Naive thymus-derived CD8-positive, alpha-beta T cell (primary cell): ENCODE measurements around the gene SNAPC1. TPM values are rescaled to one million over a fixed set of nuclear protein-coding genes. Genes with fewer than 3 reads are reported as not detected.

ENCODE experiments used
- ATAC-seq, 2 donors: fragments of 150-1000 bp; cut with Tn5 transposase in 1 of 2; sonication (Bioruptor Pico), chemical (Tn5 transposase) in 1 of 2; 1 replicate in 1 of 2; 2 replicates in 1 of 2; pipeline ENCODE4 v1.10.0; 2021; ENCODE audit warnings: mild to moderate bottlenecking in 2 of 2, moderate library complexity in 2 of 2
- POLR2A ChIA-PET: fragments of 350-600 bp; sonication (Branson Sonifier 250); formaldehyde crosslinking; loops from one replicate; lab custom pipeline; 2021; ENCODE audit warnings: antibody characterized with exemption; lab: Charles Lee
- DNase-seq, 10 donors: peaks; one replicate each; pipeline versions ENCODE4 v3.0.0 to v3.0.0-alpha.2; 2020 to 2022
- H3K27ac Mint-ChIP-seq, 10 donors: one replicate each; pipeline ENCODE4 v1.8.0; 2020 to 2022; ENCODE audit warnings: mild to moderate bottlenecking in 10 of 10, mixed read lengths in 10 of 10, moderate library complexity in 4 of 10, inconsistent platforms in 1 of 10
- H3K27me3 Mint-ChIP-seq, 5 donors: one replicate each; pipeline ENCODE4 v1.8.0; 2021 to 2022; ENCODE audit warnings: mixed read lengths in 5 of 5
- H3K36me3 Mint-ChIP-seq, 3 donors: one replicate each; pipeline ENCODE4 v1.8.0; 2020 to 2022; ENCODE audit warnings: mixed read lengths in 3 of 3, mild to moderate bottlenecking in 2 of 3, inconsistent platforms in 1 of 3
- H3K4me1 Mint-ChIP-seq, 4 donors: one replicate each; pipeline ENCODE4 v1.8.0; 2021 to 2022; ENCODE audit warnings: mixed read lengths in 4 of 4
- H3K4me3 Mint-ChIP-seq, 10 donors: one replicate each; pipeline ENCODE4 v1.8.0; 2020 to 2022; ENCODE audit warnings: mild to moderate bottlenecking in 10 of 10, mixed read lengths in 10 of 10, moderate library complexity in 6 of 10, inconsistent platforms in 1 of 10
- H3K9me3 Mint-ChIP-seq, 9 donors: one replicate each; pipeline ENCODE4 v1.8.0; 2020 to 2022; ENCODE audit warnings: mixed read lengths in 9 of 9, mild to moderate bottlenecking in 3 of 9, inconsistent platforms in 1 of 9, moderate library complexity in 1 of 9
- polyA plus RNA-seq, 3 donors: library from polyadenylated mRNA; unstranded; fragments of 300-500 nt; fragmentation: Illumina TruSeq; gene quantifications; one replicate each; pipeline ENCODE4 v1.2.3, GENCODE V29; 2021
- total RNA-seq, 8 experiments: library from RNA in 2 of 8; stranded (reverse) in 2 of 8; gene quantifications; one replicate each; pipeline ENCODE4 v1.2.3 and lab custom pipeline; 2021 to 2026

SNAPC1 gene
- total and polyA plus RNA-seq, 5 experiments from 2014 or later = 4.0 to 5.6 (median 4.7) TPM

DNA sequence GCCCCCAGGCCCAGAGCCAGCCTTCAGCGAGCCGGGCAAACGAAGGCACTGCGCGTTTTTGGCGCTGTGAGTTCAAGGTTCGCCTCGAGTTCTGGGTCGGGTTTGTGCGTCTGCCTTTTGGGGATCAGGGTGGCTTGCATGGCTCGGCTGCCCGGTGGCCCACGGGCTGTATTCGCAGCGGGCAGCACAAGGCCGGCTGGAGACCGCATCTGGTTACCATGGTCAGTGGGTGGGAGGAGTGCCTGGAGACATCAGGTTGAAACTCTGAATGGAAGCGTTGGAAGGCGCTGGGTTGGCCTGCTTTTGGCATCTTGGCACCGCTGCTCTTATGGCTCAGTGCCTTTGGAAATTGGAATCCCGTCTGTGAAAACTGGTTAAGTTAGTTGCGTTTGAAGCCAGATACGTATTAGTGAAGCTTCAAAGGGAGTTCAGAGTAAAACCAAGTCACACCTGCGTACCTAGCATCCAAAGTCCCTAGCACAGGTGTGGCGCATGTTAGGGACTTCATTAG, 50.9 kb downstream of the SNAPC1 start:
- peaks cover 23 to 70% (median 50%) of the 10 kb centered on the region in 5 donors for H3K27me3 Mint-ChIP-seq
- ATAC-seq = no peak
- H3K4me3 Mint-ChIP-seq = peak overlapping the region; percentile 60 to 86 (median 74)
- H3K27ac Mint-ChIP-seq = no peak overlapping the region
- POLR2A ChIA-PET = interaction anchor here (0.7 to 1.5 kb wide), 2 partner anchors 51 to 1181 kb away, joined by 3 to 5 read pairs; partner anchors contain the start of gene SNAPC1
- peaks cover 0 to 6% (median 4%) of the 10 kb centered on the region in 3 donors for H3K36me3 Mint-ChIP-seq
- peaks cover 0 to 2% (median 0%) of the 10 kb centered on the region in 9 donors for H3K9me3 Mint-ChIP-seq
- no peak for DNase-seq
- peaks cover 8 to 13% (median 10%) of the 10 kb centered on the region in 4 donors for H3K4me1 Mint-ChIP-seq

DNA sequence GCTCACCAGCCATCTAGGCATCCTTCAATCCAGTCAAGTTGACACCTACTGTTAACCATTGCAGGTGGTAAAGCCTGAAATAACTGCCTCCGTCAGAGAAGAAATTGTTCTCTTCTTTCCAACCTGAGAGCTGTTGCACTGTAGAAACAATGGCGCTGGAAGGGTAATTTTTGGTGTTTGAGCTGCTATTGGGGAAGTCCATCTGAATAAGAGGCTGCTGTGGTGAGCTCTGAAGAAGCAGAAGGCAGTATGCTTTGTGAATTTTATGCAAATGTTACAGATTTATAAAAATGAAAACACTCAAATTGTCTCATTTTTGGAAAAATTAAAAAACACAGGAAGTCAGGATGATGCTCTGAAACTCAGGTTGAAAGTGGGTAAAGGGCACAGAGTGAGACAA, 60.2 kb downstream of the SNAPC1 start:
- Mint-ChIP-seq H3K36me3 (peaks cover 0 to 8% (median 7%) of the 10 kb centered on the region in 3 donors), H3K4me1 (no peaks in the 10 kb centered on the region), H3K27ac (no peak overlapping the region), H3K4me3 (no peak overlapping the region), H3K27me3 (peaks cover under 1 to 14% (median 5%) of the 10 kb centered on the region in 5 donors), H3K9me3 (peaks cover 0 to 4% (median 0%) of the 10 kb centered on the region in 9 donors)
- no peak for DNase-seq
- no peak for ATAC-seq
- POLR2A ChIA-PET = interaction anchor here (0.5 kb wide), 1 partner anchor 15 kb away, joined by 9 read pairs; no protein-coding TSS in a partner anchor

DNA sequence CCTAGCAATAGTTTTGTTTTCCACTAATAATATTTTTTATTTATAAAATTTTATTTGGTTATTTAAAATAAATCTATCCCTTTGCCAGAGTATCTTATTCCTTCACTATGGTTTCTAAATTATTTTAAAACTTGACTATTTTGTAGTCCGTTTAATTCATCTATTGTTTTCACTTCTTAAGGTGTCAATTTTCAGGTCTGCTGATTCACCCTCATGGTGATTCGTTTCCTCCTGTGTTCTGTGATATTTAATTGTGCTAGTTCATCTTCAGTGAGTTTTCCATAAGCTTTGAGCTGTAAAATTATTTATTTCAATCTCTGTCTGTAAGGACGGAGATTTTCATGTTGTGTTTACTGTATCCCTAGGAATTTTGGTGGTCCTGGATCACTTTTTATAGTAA, 70.6 kb downstream of the SNAPC1 start:
- no peak for DNase-seq
- peaks cover 0 to 1% (median 0%) of the 10 kb centered on the region in 4 donors for H3K4me1 Mint-ChIP-seq
- H3K4me3 Mint-ChIP-seq = no peak overlapping the region
- POLR2A ChIA-PET = no interaction called here
- no peak for ATAC-seq
- peaks cover 0 to 2% (median 0%) of the 10 kb centered on the region in 9 donors for H3K9me3 Mint-ChIP-seq
- no peaks in the 10 kb centered on the region for H3K36me3 Mint-ChIP-seq
- H3K27ac Mint-ChIP-seq = no peak overlapping the region
- peaks cover 0 to 1% (median 0%) of the 10 kb centered on the region in 5 donors for H3K27me3 Mint-ChIP-seq

DNA sequence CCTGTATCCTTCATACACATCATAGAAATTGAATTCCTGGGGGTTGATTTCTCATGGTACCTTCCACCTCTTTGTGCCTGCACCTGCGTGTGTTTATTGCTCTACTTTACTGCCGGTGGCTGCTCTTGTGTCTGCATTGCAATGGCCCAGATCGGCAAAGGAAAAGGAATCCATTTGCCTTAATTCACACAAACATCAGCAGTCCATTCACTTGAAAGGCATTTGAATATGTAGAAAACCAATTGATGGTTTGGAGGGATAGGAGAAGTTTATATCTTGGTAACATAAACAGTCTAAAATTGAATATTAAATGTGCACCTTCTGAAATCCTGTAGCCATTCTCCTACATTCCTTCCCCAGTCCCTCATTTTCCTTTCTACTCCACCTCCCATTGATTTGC, 74.0 kb downstream of the SNAPC1 start:
- POLR2A ChIA-PET = no interaction called here
- DNase-seq = no peak
- no peak overlapping the region for H3K4me3 Mint-ChIP-seq
- H3K27me3 Mint-ChIP-seq = peaks cover 0 to 6% (median 0%) of the 10 kb centered on the region in 5 donors
- H3K9me3 Mint-ChIP-seq = no peaks in the 10 kb centered on the region
- peaks cover 0 to 1% (median 0%) of the 10 kb centered on the region in 4 donors for H3K4me1 Mint-ChIP-seq
- no peaks in the 10 kb centered on the region for H3K36me3 Mint-ChIP-seq
- H3K27ac Mint-ChIP-seq = peak overlapping the region in 1 of 10 donors; percentile 25
- no peak for ATAC-seq

DNA sequence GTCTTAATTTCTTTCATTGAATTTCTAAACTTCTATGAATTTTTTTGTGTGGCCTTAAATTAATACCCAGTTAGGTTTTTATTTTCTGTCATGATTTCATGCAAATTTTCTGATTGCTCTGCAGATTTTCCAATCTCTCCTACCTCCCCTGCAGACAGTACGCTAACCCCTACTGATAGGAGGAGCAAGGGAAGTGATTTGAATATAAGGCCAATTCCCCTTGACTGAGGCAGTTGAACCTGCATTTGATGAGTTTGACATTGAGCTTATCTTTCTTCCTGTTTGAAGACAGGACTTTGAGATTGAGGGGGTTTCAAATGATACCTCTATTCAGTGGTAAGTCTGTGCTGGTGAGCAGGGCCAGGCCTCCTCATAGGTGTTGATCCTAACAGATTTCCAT, 74.6 kb downstream of the SNAPC1 start:
- H3K27ac Mint-ChIP-seq = no peak overlapping the region
- H3K36me3 Mint-ChIP-seq = no peaks in the 10 kb centered on the region
- DNase-seq = no peak
- ATAC-seq = no peak
- H3K4me3 Mint-ChIP-seq = no peak overlapping the region
- H3K27me3 Mint-ChIP-seq = peaks cover 0 to 10% (median 0%) of the 10 kb centered on the region in 5 donors
- POLR2A ChIA-PET = interaction anchor here (0.7 to 0.9 kb wide), 4 partner anchors 15 to 538 kb away, joined by 5 to 9 read pairs (median 6); no protein-coding TSS in a partner anchor
- H3K9me3 Mint-ChIP-seq = no peaks in the 10 kb centered on the region
- peaks cover 0 to 1% (median 0%) of the 10 kb centered on the region in 4 donors for H3K4me1 Mint-ChIP-seq

DNA sequence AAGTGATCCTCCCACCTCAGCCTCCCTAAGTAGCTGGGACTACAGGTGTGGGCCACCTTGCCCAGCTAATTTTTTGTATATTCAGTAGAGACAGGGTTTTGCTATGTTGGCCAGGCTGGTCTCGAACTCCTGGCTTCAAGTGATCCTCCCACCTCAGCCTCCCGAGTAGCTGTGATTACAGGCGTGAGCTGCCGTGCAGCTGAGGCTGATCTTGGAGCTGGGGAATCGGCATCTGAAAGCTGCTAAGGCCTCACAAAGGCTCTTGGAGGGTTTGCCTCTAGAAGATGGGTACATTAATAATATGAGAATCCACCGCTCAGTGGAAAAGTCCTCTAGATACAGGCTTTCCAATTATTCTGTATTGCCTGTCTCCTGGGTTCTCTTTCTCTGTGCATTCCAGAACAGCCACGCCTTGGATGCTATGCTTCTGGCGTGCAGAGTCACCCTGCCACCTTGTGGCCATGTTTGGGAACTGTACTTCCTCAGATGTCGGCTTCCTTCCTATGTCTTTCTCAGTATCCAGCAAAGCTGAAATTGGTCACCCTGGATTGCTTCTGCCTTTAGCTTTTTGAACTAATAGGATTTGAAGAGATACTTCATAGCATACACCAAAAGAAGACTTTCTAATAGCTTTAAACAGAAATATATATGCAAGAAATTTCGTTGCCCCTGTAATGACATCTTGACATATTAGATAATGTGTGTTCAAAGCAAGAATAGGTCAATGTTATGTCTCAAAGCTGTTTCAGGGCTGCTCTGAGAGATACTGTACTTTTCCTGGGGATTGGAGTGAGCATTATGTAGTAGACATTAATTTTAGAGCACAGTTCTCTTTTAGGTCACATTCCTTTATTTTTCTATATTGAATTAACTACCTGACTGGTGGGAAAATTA, 75.4 kb downstream of the SNAPC1 start:
- Mint-ChIP-seq H3K4me3 (no peak overlapping the region), H3K27me3 (peaks cover 0 to 10% (median 0%) of the 10 kb centered on the region in 5 donors), H3K36me3 (no peaks in the 10 kb centered on the region), H3K4me1 (peaks cover 0 to 1% (median 0%) of the 10 kb centered on the region in 4 donors), H3K9me3 (no peaks in the 10 kb centered on the region), H3K27ac (no peak overlapping the region)
- DNase-seq (peak; percentile 51 to 82 (median 70)), ATAC-seq (peak; percentile 94 to 99)
- POLR2A ChIA-PET = interaction anchor here (0.6 to 1.2 kb wide), 8 partner anchors 15 to 628 kb away, joined by 3 to 9 read pairs (median 4); no protein-coding TSS in a partner anchor

DNA sequence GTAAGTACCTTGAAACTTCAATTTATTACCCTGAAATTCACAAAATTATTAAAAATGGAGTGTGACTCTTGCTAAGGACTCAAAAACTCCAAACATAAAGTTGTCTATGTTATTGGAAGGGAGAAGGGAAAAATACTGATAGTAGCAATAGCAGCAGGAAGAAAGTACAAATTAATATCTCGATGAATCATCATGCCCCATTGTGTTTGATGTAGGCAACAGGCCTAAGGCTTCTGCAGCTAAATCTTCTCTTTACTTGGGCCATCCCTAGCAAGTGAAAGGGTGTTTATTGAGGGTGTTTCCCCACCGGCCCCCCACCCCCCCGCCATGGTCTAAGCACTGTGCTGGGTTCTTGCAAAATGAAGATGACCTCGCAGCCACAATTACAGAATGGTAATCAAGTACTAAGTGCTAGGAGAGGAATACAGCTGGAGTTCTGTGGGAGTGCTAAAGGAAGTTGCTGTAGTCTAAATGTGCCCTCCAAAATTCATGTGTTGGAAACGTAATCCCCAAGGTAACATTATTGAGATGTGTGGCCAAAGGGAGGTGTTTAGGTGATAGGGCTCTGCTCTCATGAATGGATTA, 76.5 kb downstream of the SNAPC1 start:
- Mint-ChIP-seq H3K27me3 (peaks cover 0 to 12% (median 3%) of the 10 kb centered on the region in 5 donors), H3K4me3 (no peak overlapping the region), H3K9me3 (no peaks in the 10 kb centered on the region), H3K27ac (no peak overlapping the region), H3K4me1 (peaks cover 0 to 1% (median 0%) of the 10 kb centered on the region in 4 donors), H3K36me3 (no peaks in the 10 kb centered on the region)
- DNase-seq = no peak
- ATAC-seq = no peak
- POLR2A ChIA-PET = interaction anchor here (0.7 to 1.2 kb wide), 2 partner anchors 59 to 565 kb away, joined by 3 to 5 read pairs; no protein-coding TSS in a partner anchor

DNA sequence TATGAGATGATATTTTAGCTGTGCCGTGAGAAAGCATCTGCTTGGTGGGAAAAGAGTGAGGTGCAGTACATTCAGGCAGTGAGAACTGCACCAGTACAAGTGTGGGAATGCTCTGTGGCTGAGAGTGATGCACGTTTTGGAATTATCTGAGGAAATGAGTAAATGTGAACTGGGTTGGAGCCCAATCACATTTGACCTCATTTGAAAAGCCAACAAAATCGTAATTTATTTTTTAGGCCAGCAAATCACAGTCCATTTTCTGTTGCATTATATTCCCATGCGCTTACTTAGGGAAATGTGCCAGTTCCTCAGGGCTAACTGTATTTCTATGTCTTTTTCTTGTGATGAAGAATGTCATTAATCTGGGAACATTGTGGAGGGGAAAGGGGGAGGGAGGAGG, 77.3 kb downstream of the SNAPC1 start:
- H3K27me3 Mint-ChIP-seq = peaks cover 0 to 16% (median 3%) of the 10 kb centered on the region in 5 donors
- H3K4me3 Mint-ChIP-seq = no peak overlapping the region
- no peaks in the 10 kb centered on the region for H3K36me3 Mint-ChIP-seq
- H3K27ac Mint-ChIP-seq = no peak overlapping the region
- DNase-seq (no peak), ATAC-seq (no peak)
- POLR2A ChIA-PET = interaction anchor here (0.7 kb wide), 1 partner anchor 565 kb away, joined by 5 read pairs; no protein-coding TSS in a partner anchor
- peaks cover 0 to 1% (median 0%) of the 10 kb centered on the region in 4 donors for H3K4me1 Mint-ChIP-seq
- H3K9me3 Mint-ChIP-seq = peaks cover 0 to 3% (median 0%) of the 10 kb centered on the region in 9 donors

DNA sequence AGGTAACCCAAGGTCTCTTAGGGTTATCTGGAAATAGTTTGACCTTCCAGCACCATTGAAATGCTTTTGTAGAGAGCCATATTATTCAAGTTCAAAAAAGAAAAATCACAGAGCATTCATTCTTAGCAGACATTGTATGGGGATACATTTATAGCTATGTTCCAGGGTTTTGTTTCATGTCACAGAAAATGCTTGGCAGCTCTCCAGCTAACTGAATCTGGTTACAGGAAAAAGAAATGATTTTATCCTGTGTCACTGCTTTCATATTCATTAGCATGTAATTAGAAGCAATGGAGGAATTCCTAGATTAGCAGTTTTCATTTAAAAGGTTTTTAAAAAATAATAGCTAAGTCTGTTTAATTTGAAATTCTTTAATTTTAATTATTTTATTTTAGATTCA, 78.9 kb downstream of the SNAPC1 start:
- no peak overlapping the region for H3K27ac Mint-ChIP-seq
- POLR2A ChIA-PET = interaction anchor here (0.7 kb wide), 1 partner anchor 1350 kb away, joined by 3 read pairs; no protein-coding TSS in a partner anchor
- peaks cover 0 to 19% (median 5%) of the 10 kb centered on the region in 5 donors for H3K27me3 Mint-ChIP-seq

More for the DNA sequence above, 78.9 kb downstream of the SNAPC1 start:
- DNase-seq = no peak
- H3K4me3 Mint-ChIP-seq = no peak overlapping the region
- no peaks in the 10 kb centered on the region for H3K36me3 Mint-ChIP-seq
- ATAC-seq = no peak
- H3K4me1 Mint-ChIP-seq = peaks cover 0 to 1% (median 0%) of the 10 kb centered on the region in 4 donors
- H3K9me3 Mint-ChIP-seq = peaks cover 0 to 6% (median 0%) of the 10 kb centered on the region in 9 donors

Other genes with a start within 250 kb of the SNAPC1 start
- gene HIF1A, start 66.9 kb upstream of the SNAPC1 start, total RNA-seq = 10 to 100 TPM; 91.4 to 97.5 TPM
- 10 to 100 TPM; 51.7 to 63.5 (median 54.4) TPM for gene HIF1A, start 66.9 kb upstream of the SNAPC1 start, polyA plus RNA-seq
- not detected for gene SYT16, start 50.3 kb downstream of the SNAPC1 start, total RNA-seq
- gene SYT16, start 50.3 kb downstream of the SNAPC1 start, polyA plus RNA-seq = not detected